ENCODE measurements around the gene LAPTM4A.
"Not testable (repeated sequence)": the region's sequence is repeated elsewhere in the genome, so short reads cannot be mapped to it uniquely, and the experiment has no call there.

The LAPTM4A gene

DNA sequence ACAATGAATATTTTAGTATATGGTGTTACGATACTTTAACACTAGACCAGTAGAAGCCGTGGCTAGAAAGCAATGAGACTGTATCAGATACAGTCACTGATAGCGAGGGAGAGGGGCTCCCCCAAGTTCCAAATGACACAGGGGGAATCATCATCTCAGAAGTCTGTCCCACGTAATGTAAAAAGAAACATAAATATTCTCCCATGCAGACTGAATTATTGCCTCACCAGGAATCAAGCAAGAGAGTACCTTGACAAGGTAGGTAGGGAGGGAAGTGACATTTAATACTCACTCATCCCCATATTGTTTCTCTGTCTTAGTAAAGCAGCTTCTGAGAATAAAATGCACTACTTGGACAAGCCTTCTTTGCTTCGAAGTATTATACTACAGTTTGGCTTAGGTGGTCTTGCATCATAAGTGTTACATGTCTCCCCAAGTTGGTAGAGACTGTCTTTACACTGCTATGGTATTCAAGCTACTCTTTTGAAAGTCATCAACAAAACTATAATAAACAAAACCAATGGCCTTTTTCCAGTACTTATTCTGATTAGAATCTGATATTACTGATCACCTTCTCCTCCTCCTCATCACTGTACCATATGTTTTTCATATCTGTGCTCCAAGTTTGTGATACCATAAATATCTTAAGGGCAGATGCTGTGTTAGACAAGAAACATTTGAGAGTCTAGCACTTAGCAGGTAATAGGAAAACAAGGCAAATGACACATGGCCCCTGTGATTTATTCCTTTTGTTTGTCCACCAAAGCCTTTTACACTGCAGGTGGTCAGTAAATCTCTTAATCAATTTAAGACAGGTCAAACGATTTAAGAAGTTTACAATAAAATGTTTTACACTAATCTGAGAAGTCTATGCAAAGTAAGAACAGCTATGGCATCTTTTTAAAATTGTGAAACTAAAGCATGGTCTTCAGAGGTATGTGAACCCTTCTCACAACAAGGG is 2.7 kb downstream of the LAPTM4A start:
- H3K4me3 ChIP-seq (ENCODE audit: low read depth in 1 of 2, low read length in 2 of 2), result peak overlapping the region; percentile 72 to 84
- H3K27me3 ChIP-seq (ENCODE audit: low read depth, low read length), result no peaks in the 10 kb centered on the region
- no peaks in the 10 kb centered on the region for H3K9me3 ChIP-seq (ENCODE audit: control insufficient read depth in 1 of 2, low read length in 2 of 2)
- H3K36me3 ChIP-seq (ENCODE audit: control insufficient read depth in 1 of 2, insufficient read depth in 2 of 2, low read length in 2 of 2), result peaks cover 0 to 12% of the 10 kb centered on the region in 2 donors
- H3K4me1 ChIP-seq (ENCODE audit: control insufficient read depth in 1 of 2, insufficient read depth in 2 of 2, low read length in 2 of 2), result peaks cover 6 to 32% of the 10 kb centered on the region in 2 donors
- H3K27ac ChIP-seq (ENCODE audit: low read length), result peak overlapping the region; percentile 98

DNA sequence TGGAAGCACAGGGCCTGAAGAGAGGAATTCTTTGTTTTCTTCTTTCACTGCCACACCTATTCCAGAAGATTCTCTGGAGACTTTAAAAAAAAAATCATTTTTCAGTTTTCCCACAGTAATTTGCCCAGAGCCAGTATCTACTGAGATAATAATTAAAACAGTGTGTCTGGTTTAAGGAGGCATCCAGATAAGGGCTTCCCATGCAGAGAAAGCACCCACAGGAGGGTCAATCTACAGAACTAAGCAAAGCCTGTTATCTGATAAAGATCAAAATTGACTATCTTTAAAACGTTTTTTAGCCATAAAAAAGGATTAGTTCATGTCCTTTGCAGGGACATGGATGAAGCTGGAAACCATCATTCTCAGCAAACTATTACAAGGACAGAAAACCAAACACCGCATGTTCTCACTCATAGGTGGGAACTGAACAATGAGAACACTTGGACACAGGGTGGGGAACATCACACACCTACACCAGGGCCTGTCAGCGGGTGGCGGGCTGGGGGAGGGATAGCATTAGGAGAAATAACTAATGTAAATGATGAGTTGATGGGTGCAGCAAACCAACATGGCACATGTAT is 5.6 kb downstream of the LAPTM4A start:
- not testable (repeated sequence) for H3K36me3 ChIP-seq (ENCODE audit: control insufficient read depth in 1 of 2, insufficient read depth in 2 of 2, low read length in 2 of 2); H3K27me3 ChIP-seq (ENCODE audit: low read depth, low read length); H3K27ac ChIP-seq (ENCODE audit: low read length); H3K9me3 ChIP-seq (ENCODE audit: control insufficient read depth in 1 of 2, low read length in 2 of 2); H3K4me3 ChIP-seq (ENCODE audit: low read depth in 1 of 2, low read length in 2 of 2)
- H3K4me1 ChIP-seq (ENCODE audit: control insufficient read depth in 1 of 2, insufficient read depth in 2 of 2, low read length in 2 of 2), result peaks cover 6 to 39% of the 10 kb centered on the region in 2 donors

DNA sequence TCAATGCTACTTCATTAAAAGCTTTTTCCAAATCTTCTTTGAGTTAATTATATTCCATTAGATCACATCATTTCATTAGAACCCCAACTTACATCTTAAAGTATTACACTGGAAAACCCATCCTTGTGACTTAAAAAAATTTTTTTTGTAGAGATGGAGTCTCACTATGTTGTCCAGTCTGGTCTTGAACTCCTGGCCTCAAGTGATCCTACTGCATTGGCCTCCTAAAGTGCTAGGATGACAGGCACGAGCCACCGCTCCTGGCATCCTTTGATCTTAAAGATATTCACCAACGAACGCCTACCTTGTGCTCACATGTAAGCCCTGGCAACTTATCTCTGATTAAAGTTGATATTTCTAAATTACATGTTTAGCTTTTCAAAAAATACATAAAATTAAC is 6.7 kb downstream of the LAPTM4A start:
- Histone ChIP-seq H3K36me3 (ENCODE audit: control insufficient read depth in 1 of 2, insufficient read depth in 2 of 2, low read length in 2 of 2) (peaks cover 8 to 10% of the 10 kb centered on the region in 2 donors), H3K9me3 (ENCODE audit: control insufficient read depth in 1 of 2, low read length in 2 of 2) (no peaks in the 10 kb centered on the region), H3K27me3 (ENCODE audit: low read depth, low read length) (no peaks in the 10 kb centered on the region), H3K4me3 (ENCODE audit: low read depth in 1 of 2, low read length in 2 of 2) (no peak overlapping the region), H3K4me1 (ENCODE audit: control insufficient read depth in 1 of 2, insufficient read depth in 2 of 2, low read length in 2 of 2) (peaks cover 6 to 39% of the 10 kb centered on the region in 2 donors), H3K27ac (ENCODE audit: low read length) (no peak overlapping the region)

DNA sequence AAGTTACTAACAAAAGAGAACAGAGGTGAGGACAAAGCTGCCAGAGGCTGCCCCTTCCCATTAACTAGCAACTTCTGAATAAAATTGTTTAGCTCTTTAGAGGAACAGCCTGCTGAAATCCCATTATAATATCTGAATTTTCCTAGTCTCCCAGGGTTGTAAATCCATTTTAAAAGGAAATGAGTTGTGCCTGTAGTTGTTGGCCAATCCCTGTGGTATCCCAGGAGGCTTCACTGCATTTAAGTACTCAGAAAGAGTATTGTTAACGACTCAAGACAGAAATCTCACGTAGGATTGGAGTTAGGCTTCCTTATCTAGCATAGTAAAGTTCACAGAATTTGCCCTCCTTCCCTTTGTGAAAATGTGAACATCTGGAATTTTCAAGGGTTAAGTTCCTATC is 8.9 kb downstream of the LAPTM4A start:
- H3K4me1 ChIP-seq (ENCODE audit: control insufficient read depth in 1 of 2, insufficient read depth in 2 of 2, low read length in 2 of 2), result peaks cover 0 to 21% of the 10 kb centered on the region in 2 donors
- H3K27me3 ChIP-seq (ENCODE audit: low read depth, low read length), result no peaks in the 10 kb centered on the region
- no peak overlapping the region for H3K27ac ChIP-seq (ENCODE audit: low read length)
- no peaks in the 10 kb centered on the region for H3K9me3 ChIP-seq (ENCODE audit: control insufficient read depth in 1 of 2, low read length in 2 of 2)
- H3K4me3 ChIP-seq (ENCODE audit: low read depth in 1 of 2, low read length in 2 of 2), result no peak overlapping the region
- peaks cover 18 to 24% of the 10 kb centered on the region in 2 donors for H3K36me3 ChIP-seq (ENCODE audit: control insufficient read depth in 1 of 2, insufficient read depth in 2 of 2, low read length in 2 of 2)

DNA sequence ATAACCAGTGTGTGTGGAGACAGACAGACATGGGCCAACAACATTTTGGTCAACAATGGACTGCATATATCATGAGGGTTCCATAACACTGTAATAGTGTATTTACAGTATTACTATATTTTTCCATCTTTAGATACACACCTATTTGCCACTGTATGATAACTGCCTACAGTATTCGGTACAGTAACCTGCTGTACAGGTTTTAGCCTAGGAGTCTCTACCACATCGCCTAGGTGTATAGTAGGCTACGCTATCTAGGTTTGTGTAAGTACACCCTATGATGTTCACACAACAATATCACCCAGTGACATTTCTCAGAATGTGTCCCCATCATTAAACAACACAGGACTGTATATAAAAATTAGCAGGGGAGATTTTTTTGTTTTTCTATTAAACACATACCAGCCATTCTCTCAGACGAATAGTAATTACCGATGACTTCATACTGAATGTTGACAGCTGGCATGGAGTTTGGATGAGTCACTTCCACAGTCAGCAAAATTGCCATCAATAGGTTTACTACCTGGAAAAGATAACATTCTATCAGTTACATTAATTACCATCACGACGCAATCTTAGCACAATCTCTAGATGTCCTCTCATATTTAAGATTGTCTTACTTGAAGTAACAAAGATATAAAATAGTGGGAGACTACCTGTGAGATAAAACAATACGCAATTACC is 10.8 kb downstream of the LAPTM4A start:
- peaks cover 0 to 19% of the 10 kb centered on the region in 2 donors for H3K4me1 ChIP-seq (ENCODE audit: control insufficient read depth in 1 of 2, insufficient read depth in 2 of 2, low read length in 2 of 2)
- peaks cover 26 to 33% of the 10 kb centered on the region in 2 donors for H3K36me3 ChIP-seq (ENCODE audit: control insufficient read depth in 1 of 2, insufficient read depth in 2 of 2, low read length in 2 of 2)
- H3K27ac ChIP-seq (ENCODE audit: low read length), result no peak overlapping the region
- H3K4me3 ChIP-seq (ENCODE audit: low read depth in 1 of 2, low read length in 2 of 2), result no peak overlapping the region
- no peaks in the 10 kb centered on the region for H3K27me3 ChIP-seq (ENCODE audit: low read depth, low read length)
- no peaks in the 10 kb centered on the region for H3K9me3 ChIP-seq (ENCODE audit: control insufficient read depth in 1 of 2, low read length in 2 of 2)

DNA sequence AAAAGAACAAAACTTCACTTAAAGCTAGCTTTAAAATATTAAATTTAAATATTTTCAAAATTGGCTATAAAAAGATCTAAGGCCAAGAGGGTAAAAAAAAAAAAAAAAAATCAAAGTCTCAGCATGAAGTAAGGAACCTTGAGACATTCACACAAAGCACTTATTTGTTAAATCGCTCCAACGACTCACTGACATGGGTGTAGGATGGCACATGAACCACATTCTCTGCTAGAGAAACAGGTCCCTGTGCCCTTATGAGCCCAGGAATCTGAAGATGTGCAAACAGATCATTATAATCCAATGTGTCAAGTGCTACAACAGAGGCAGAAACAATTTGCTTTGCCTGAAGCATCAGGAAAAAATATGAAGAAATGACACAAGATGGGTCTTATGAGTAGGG is 13.8 kb downstream of the LAPTM4A start:
- no peaks in the 10 kb centered on the region for H3K9me3 ChIP-seq (ENCODE audit: control insufficient read depth in 1 of 2, low read length in 2 of 2)
- H3K27ac ChIP-seq (ENCODE audit: low read length), result no peak overlapping the region
- H3K36me3 ChIP-seq (ENCODE audit: control insufficient read depth in 1 of 2, insufficient read depth in 2 of 2, low read length in 2 of 2), result peaks cover 44 to 53% of the 10 kb centered on the region in 2 donors
- no peaks in the 10 kb centered on the region for H3K27me3 ChIP-seq (ENCODE audit: low read depth, low read length)
- H3K4me1 ChIP-seq (ENCODE audit: control insufficient read depth in 1 of 2, insufficient read depth in 2 of 2, low read length in 2 of 2), result peaks cover 0 to 16% of the 10 kb centered on the region in 2 donors
- H3K4me3 ChIP-seq (ENCODE audit: low read depth in 1 of 2, low read length in 2 of 2), result no peak overlapping the region

DNA sequence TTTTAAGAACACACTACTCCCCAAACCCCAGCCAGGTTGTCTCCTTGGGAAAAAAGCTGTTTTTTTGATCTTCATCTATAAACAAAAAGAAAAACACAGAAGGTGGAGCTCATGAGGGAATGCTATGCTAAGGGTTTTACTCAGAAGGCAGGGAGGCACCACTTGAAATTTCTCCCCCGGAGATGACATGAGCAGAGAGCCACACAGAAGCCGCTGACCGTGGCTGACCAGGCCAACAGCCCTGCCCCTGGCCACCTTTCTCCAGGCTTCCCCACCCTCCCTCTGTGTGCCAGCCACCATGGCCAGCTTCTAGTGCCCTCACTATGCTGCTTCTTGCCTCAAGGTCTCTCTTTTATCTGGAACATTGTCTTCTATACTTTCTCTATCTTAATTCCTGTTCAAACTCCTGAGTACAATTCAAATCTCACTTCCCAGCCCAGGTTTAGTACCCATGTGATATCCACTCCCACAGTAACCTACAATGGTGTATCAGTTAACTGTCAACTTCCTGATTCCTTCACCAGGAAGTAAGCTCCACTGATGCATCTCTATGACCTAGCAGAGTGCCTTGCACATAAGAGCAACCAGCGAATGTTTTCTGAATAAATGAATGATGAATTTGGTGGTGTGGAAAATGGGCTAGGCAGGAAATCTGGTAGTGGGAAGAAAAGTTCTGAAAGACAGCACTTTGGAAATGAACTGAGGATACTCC is 15.3 kb downstream of the LAPTM4A start:
- Histone ChIP-seq H3K4me1 (ENCODE audit: control insufficient read depth in 1 of 2, insufficient read depth in 2 of 2, low read length in 2 of 2) (peaks cover 0 to 13% of the 10 kb centered on the region in 2 donors), H3K4me3 (ENCODE audit: low read depth in 1 of 2, low read length in 2 of 2) (no peak overlapping the region), H3K27me3 (ENCODE audit: low read depth, low read length) (no peaks in the 10 kb centered on the region), H3K27ac (ENCODE audit: low read length) (no peak overlapping the region), H3K36me3 (ENCODE audit: control insufficient read depth in 1 of 2, insufficient read depth in 2 of 2, low read length in 2 of 2) (peaks cover 48 to 69% of the 10 kb centered on the region in 2 donors), H3K9me3 (ENCODE audit: control insufficient read depth in 1 of 2, low read length in 2 of 2) (no peaks in the 10 kb centered on the region)

DNA sequence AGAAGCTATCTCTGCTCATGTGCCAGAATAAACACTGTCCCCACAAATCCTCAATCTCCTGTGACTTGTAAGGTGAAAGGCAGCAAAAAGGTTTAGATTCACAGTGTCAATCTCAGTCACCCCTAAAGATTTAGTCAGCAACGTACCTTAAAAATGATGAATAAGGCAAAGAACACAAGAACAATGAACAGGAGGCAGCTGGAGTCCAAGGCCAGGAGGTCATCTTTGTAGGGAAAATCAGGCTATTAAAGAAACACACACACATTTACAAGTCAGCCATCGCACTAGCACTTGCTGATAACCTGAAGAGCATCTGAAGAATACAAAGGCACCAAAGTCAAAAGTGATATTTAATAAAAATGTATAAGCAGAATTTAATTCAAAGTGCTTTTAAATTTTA is 16.6 kb downstream of the LAPTM4A start:
- H3K9me3 ChIP-seq (ENCODE audit: control insufficient read depth in 1 of 2, low read length in 2 of 2), result no peaks in the 10 kb centered on the region
- H3K4me1 ChIP-seq (ENCODE audit: control insufficient read depth in 1 of 2, insufficient read depth in 2 of 2, low read length in 2 of 2), result peaks cover 0 to 13% of the 10 kb centered on the region in 2 donors
- peaks cover 40 to 72% of the 10 kb centered on the region in 2 donors for H3K36me3 ChIP-seq (ENCODE audit: control insufficient read depth in 1 of 2, insufficient read depth in 2 of 2, low read length in 2 of 2)
- no peak overlapping the region for H3K27ac ChIP-seq (ENCODE audit: low read length)
- no peak overlapping the region for H3K4me3 ChIP-seq (ENCODE audit: low read depth in 1 of 2, low read length in 2 of 2)
- no peaks in the 10 kb centered on the region for H3K27me3 ChIP-seq (ENCODE audit: low read depth, low read length)

DNA sequence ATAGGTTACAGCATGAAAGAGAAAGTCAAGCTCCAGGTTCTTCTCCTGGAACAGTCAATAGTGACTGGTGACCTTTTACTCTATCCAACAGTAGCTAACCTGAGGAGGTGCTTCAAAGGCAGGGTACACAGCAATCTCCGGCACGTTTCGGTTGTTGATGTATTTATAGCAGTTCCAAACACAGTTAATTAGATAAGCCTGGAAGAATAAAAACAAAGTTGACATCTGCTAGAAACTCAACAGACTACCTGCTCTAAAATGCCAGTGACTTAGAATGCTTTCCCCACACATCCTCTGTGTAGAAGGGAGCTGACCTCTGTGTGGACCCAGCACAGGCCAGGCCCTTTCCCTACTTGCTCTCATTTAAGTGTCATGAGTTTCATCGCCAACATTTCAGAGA is 17.2 kb downstream of the LAPTM4A start:
- Histone ChIP-seq H3K4me3 (ENCODE audit: low read depth in 1 of 2, low read length in 2 of 2) (no peak overlapping the region), H3K27me3 (ENCODE audit: low read depth, low read length) (no peaks in the 10 kb centered on the region), H3K9me3 (ENCODE audit: control insufficient read depth in 1 of 2, low read length in 2 of 2) (no peaks in the 10 kb centered on the region), H3K27ac (ENCODE audit: low read length) (no peak overlapping the region), H3K4me1 (ENCODE audit: control insufficient read depth in 1 of 2, insufficient read depth in 2 of 2, low read length in 2 of 2) (peaks cover 0 to 13% of the 10 kb centered on the region in 2 donors), H3K36me3 (ENCODE audit: control insufficient read depth in 1 of 2, insufficient read depth in 2 of 2, low read length in 2 of 2) (peaks cover 41 to 75% of the 10 kb centered on the region in 2 donors)

DNA sequence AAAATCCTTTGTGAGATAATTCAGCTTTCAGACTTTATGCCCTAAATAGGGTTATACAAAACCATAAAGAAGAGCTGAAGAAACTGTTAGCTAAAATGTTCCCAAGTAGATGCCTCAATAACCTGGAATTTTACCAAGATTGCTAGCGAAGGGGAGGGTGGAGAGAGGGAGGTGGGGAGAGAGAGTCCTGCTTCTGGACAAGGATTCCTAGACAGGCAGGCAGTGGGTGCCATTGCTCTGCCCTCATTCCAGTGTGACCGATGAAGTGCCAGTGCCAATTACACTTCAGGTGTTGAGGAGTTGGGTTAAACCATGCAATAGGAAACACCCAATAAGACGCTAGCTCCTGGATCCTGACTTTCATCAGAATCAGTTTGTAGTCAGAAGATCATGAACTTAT is 18.1 kb downstream of the LAPTM4A start:
- H3K9me3 ChIP-seq (ENCODE audit: control insufficient read depth in 1 of 2, low read length in 2 of 2), result peaks cover 0 to 2% of the 10 kb centered on the region in 2 donors
- no peaks in the 10 kb centered on the region for H3K27me3 ChIP-seq (ENCODE audit: low read depth, low read length)
- no peak overlapping the region for H3K4me3 ChIP-seq (ENCODE audit: low read depth in 1 of 2, low read length in 2 of 2)
- peaks cover 40 to 75% of the 10 kb centered on the region in 2 donors for H3K36me3 ChIP-seq (ENCODE audit: control insufficient read depth in 1 of 2, insufficient read depth in 2 of 2, low read length in 2 of 2)
- peaks cover 0 to 13% of the 10 kb centered on the region in 2 donors for H3K4me1 ChIP-seq (ENCODE audit: control insufficient read depth in 1 of 2, insufficient read depth in 2 of 2, low read length in 2 of 2)
- no peak overlapping the region for H3K27ac ChIP-seq (ENCODE audit: low read length)

Data from muscle layer of duodenum (tissue), 2 donors.